HG02759 (cell line): ENCODE results near the gene ERAS.
"Not testable (repeated sequence)": the region's sequence is repeated elsewhere in the genome, so short reads cannot be mapped to it uniquely, and the experiment has no call there.

ENCODE experiments used
- ATAC-seq: cut with Tn5 transposase; IDR thresholded peaks from one replicate; pipeline ENCODE4 v1.9.1; 2021; ENCODE audit warnings: mild to moderate bottlenecking, moderate library complexity; ENCODE audit not compliant: unreplicated experiment

ERAS gene

GRCh38 chrX:48831136-48831908 lies 5.0 kb downstream of the ERAS start:
- no peak for ATAC-seq

- no peak for ATAC-seq
Observed at GRCh38 chrX:48831909-48832291, 5.6 kb downstream of the ERAS start.

GRCh38 chrX:48833542-48834138 lies 7.3 kb downstream of the ERAS start:
- ATAC-seq = no peak

GRCh38 chrX:48834383-48834709 lies 8.0 kb downstream of the ERAS start:
- ATAC-seq = no peak

GRCh38 chrX:48835524-48836329 lies 9.4 kb downstream of the ERAS start, which contains the start of gene PCSK1N:
Gene PCSK1N (minus strand): TSS chrX:48835610. CDS start chrX:48835532, 78 bp downstream.
- no peak for ATAC-seq

GRCh38 chrX:48839686-48840085 lies 13.4 kb downstream of the ERAS start:
- no peak for ATAC-seq

- no peak for ATAC-seq
Observed at GRCh38 chrX:48848847-48849246, 22.5 kb downstream of the ERAS start.

GRCh38 chrX:48852857-48853256 lies 26.5 kb downstream of the ERAS start:
- no peak for ATAC-seq

- ATAC-seq = not testable (repeated sequence)
Observed at GRCh38 chrX:48853494-48853893, 27.2 kb downstream of the ERAS start.

- not testable (repeated sequence) for ATAC-seq
Observed at GRCh38 chrX:48854121-48854804, 27.9 kb downstream of the ERAS start.

GRCh38 chrX:48854898-48855297 lies 28.6 kb downstream of the ERAS start:
- ATAC-seq = no peak

GRCh38 chrX:48864210-48864609 lies 37.9 kb downstream of the ERAS start:
- ATAC-seq = no peak

- ATAC-seq = not testable (repeated sequence)
Observed at GRCh38 chrX:48872017-48872416, 45.7 kb downstream of the ERAS start.

GRCh38 chrX:48876944-48877343 lies 50.6 kb downstream of the ERAS start:
- not testable (repeated sequence) for ATAC-seq
